Keratinocyte (primary cell): ENCODE measurements around the gene APP. TPM values are rescaled to one million over a fixed set of nuclear protein-coding genes. Genes with fewer than 3 reads are reported as not detected.

Source experiments
- DNase-seq: peaks from one replicate; pipeline ENCODE4 v3.0.0-alpha.2; 2011; ENCODE audit warnings: low read depth, missing footprints, low spot score
- FAIRE-seq: peaks from 2 replicates; lab custom pipeline; 2011; peaks lifted over from hg19 to GRCh38; lab: Jason Lieb, UNC
- H2AFZ ChIP-seq: 2 replicates; pipeline ENCODE4 v1.6.0; 2012; ENCODE audit warnings: low read length, control low read depth, inconsistent platforms; ENCODE audit not compliant: control insufficient read depth
- H3K27ac ChIP-seq: 2 replicates; pipeline ENCODE4 v1.5.1; 2011; ENCODE audit warnings: low read length; ENCODE audit not compliant: control insufficient read depth, insufficient read depth
- H3K27me3 ChIP-seq: 3 replicates; pipeline ENCODE4 v1.6.0; 2011; ENCODE audit warnings: low read length; ENCODE audit not compliant: control insufficient read depth, insufficient read depth; ENCODE audit errors: extremely low read depth
- H3K36me3 ChIP-seq, 2 experiments: 2 replicates in 1 of 2; 3 replicates in 1 of 2; pipeline ENCODE4 v1.5.1; 2011; ENCODE audit warnings: low read length in 2 of 2, mild to moderate bottlenecking in 1 of 2; ENCODE audit not compliant: control insufficient read depth in 2 of 2, insufficient read depth in 2 of 2; ENCODE audit errors: extremely low read depth in 1 of 2
- H3K4me1 ChIP-seq: 3 replicates; pipeline ENCODE4 v1.5.1; 2011; ENCODE audit warnings: low read length; ENCODE audit not compliant: control insufficient read depth, insufficient read depth; ENCODE audit errors: extremely low read depth
- H3K4me2 ChIP-seq: 3 replicates; pipeline ENCODE4 v1.6.0; 2011; ENCODE audit warnings: low read depth, low read length; ENCODE audit not compliant: control insufficient read depth, insufficient read depth; ENCODE audit errors: extremely low read depth
- H3K4me3 ChIP-seq, 3 experiments: fragments of 200-600 bp in 1 of 3; sonication (generic) in 1 of 3; 2 replicates in 2 of 3; 3 replicates in 1 of 3; pipeline ENCODE4 v1.5.1; 2011 to 2016; ENCODE audit warnings: low read length in 3 of 3, mild to moderate bottlenecking in 3 of 3, control low read depth in 2 of 3, inconsistent platforms in 1 of 3, low read depth in 1 of 3, mixed read lengths in 1 of 3, mixed run types in 1 of 3, moderate library complexity in 1 of 3; ENCODE audit not compliant: control insufficient read depth in 2 of 3, insufficient read depth in 2 of 3; ENCODE audit errors: extremely low read depth in 1 of 3
- H3K79me2 ChIP-seq: 2 replicates; pipeline ENCODE4 v1.6.0; 2012; ENCODE audit warnings: low read length; ENCODE audit not compliant: control insufficient read depth, insufficient read depth
- H3K9ac ChIP-seq: 3 replicates; pipeline ENCODE4 v1.6.0; 2011; ENCODE audit warnings: low read length; ENCODE audit not compliant: control insufficient read depth, insufficient read depth; ENCODE audit errors: extremely low read depth
- H3K9me1 ChIP-seq: 3 replicates; pipeline ENCODE4 v1.6.0; 2011; ENCODE audit warnings: low read length; ENCODE audit not compliant: control insufficient read depth, insufficient read depth; ENCODE audit errors: extremely low read depth
- H3K9me3 ChIP-seq: 2 replicates; pipeline ENCODE4 v1.5.1; 2012; ENCODE audit warnings: low read depth, low read length; ENCODE audit not compliant: control insufficient read depth
- H4K20me1 ChIP-seq: 3 replicates; pipeline ENCODE4 v1.6.0; 2011; ENCODE audit warnings: low read length; ENCODE audit not compliant: control insufficient read depth, insufficient read depth; ENCODE audit errors: extremely low read depth
- CTCF ChIP-seq, 3 experiments: IDR thresholded peaks in 1 of 3; conservative IDR thresholded peaks in 1 of 3; optimal IDR thresholded peaks in 1 of 3; 2 replicates in 2 of 3; 3 replicates in 1 of 3; pipeline versions ENCODE3 to v1.5.1; 2011; ENCODE audit warnings: low read length in 3 of 3, mild to moderate bottlenecking in 3 of 3, moderate library complexity in 2 of 3, control low read depth in 1 of 3, inconsistent platforms in 1 of 3; ENCODE audit not compliant: insufficient read depth in 2 of 3; ENCODE audit errors: extremely low read depth in 1 of 3
- EZH2 ChIP-seq: IDR thresholded peaks from one replicate; pipeline ENCODE4 v1.6.1; 2012; ENCODE audit warnings: inconsistent platforms, mild to moderate bottlenecking, low read length, moderate library complexity
- dilution Hi-C: fragments of 300-500 bp; cut with MboI; formaldehyde crosslinking; loops from one replicate; pipeline ENCODE4 v1.7.0; 2020; ENCODE audit warnings: low sequenced_read_pairs; ENCODE audit not compliant: extremely low pct_ligation_motif_present
- polyA plus RNA-seq, 5 experiments: library from polyadenylated mRNA; depleted of rRNA in 3 of 5; stranded (reverse) in 3 of 5; stranded (forward) in 1 of 5; unstranded in 1 of 5; fragments of >200 nt; gene quantifications; 1 replicate in 1 of 5; 2 replicates in 3 of 5; 3 replicates in 1 of 5; pipeline versions ENCODE4 v1.2.1 to v1.2.3, GENCODE V29; 2011 to 2012; ENCODE audit warnings: missing spikeins in 2 of 5, low read depth in 1 of 5, low replicate concordance in 1 of 5

APP gene
- polyA plus RNA-seq, 1 donor (not counting 4 experiments of a cell fraction or from before 2014, with no cell fraction given), result 1,015 TPM

- FAIRE-seq (no peak), DNase-seq (no peak)
- H3K9ac ChIP-seq, result no peak overlapping the region
Observed at GRCh38 chr21:26185446-26185845, 14.9 kb upstream of the APP start.

GRCh38 chr21:26185021-26185420 lies 14.5 kb upstream of the APP start:
- H4K20me1 ChIP-seq, result no peaks in the 10 kb centered on the region
- H3K36me3 ChIP-seq, result no peaks in the 10 kb centered on the region
- H3K4me1 ChIP-seq, result no peaks in the 10 kb centered on the region
- no peak overlapping the region for H3K4me2 ChIP-seq
- H3K79me2 ChIP-seq, result no peaks in the 10 kb centered on the region
- no peak overlapping the region for H2AFZ ChIP-seq
- H3K27ac ChIP-seq, result no peak overlapping the region
- H3K9me3 ChIP-seq, result peaks cover 3% of the 10 kb centered on the region
- DNase-seq (no peak), FAIRE-seq (no peak)
- H3K27me3 ChIP-seq, result no peaks in the 10 kb centered on the region
- H3K4me3 ChIP-seq, result no peak overlapping the region
- dilution Hi-C loops, result no loop called here
- TF ChIP-seq CTCF (optimal IDR thresholded peaks at IDR 0.05 in 1 of 3, IDR thresholded peaks at IDR 0.05 in 1 of 3, conservative IDR thresholded peaks at IDR 0.05 in 1 of 3; ENCODE audit: extremely low read depth in 1 of 3, insufficient read depth in 2 of 3, low read length in 3 of 3) (no peak), EZH2 (no peak)
- H3K9me1 ChIP-seq, result no peaks in the 10 kb centered on the region
- H3K9ac ChIP-seq, result no peak overlapping the region

More at GRCh38 chr21:26185446-26185845, 14.9 kb upstream of the APP start:
- Histone ChIP-seq H3K9me1 (no peaks in the 10 kb centered on the region), H3K27me3 (no peaks in the 10 kb centered on the region), H3K9me3 (peaks cover 3% of the 10 kb centered on the region), H3K4me2 (no peak overlapping the region), H4K20me1 (no peaks in the 10 kb centered on the region), H3K4me3 (no peak overlapping the region), H2AFZ (no peak overlapping the region), H3K36me3 (no peaks in the 10 kb centered on the region), H3K4me1 (no peaks in the 10 kb centered on the region), H3K27ac (no peak overlapping the region), H3K79me2 (no peaks in the 10 kb centered on the region)
- TF ChIP-seq CTCF (optimal IDR thresholded peaks at IDR 0.05 in 1 of 3, IDR thresholded peaks at IDR 0.05 in 1 of 3, conservative IDR thresholded peaks at IDR 0.05 in 1 of 3; ENCODE audit: extremely low read depth in 1 of 3, insufficient read depth in 2 of 3, low read length in 3 of 3) (no peak), EZH2 (no peak)
- dilution Hi-C loops, result no loop called here
